Measurements from ENCODE around the gene OR51A7. TPM values are rescaled to one million over a fixed set of nuclear protein-coding genes. Genes with fewer than 3 reads are reported as not detected.

OR51A7 gene
- total and polyA plus RNA-seq, 2 of the 8 experiments (the other 6 are each of a cell fraction or from before 2014, with no cell fraction given) = not detected

GRCh38 chr11:4863876-4864275 lies 39.7 kb upstream of the OR51A7 start (continued):
- no peak for TF ChIP-seq CHD7 (IDR thresholded peaks at IDR 0.05; ENCODE audit: insufficient replicate concordance, low read length)
- no peak for TF ChIP-seq SIRT6 (IDR thresholded peaks at IDR 0.05; ENCODE audit: low read length)
- no peak for TF ChIP-seq CEBPB (IDR thresholded peaks at IDR 0.05; ENCODE audit: low read depth, low read length)
- TF ChIP-seq RBBP5 (IDR thresholded peaks at IDR 0.05; ENCODE audit: borderline replicate concordance, low read depth, low read length) = no peak
- TF ChIP-seq POLR2AphosphoS5 (IDR thresholded peaks at IDR 0.05; ENCODE audit: low read depth, low read length) = no peak
- no peak for TF ChIP-seq GTF2F1 (IDR thresholded peaks at IDR 0.05; ENCODE audit: borderline replicate concordance, low read depth, low read length)
- TF ChIP-seq ZNF274 (IDR thresholded peaks at IDR 0.05; ENCODE audit: borderline replicate concordance, extremely low read depth, low read length) = no peak
- TF ChIP-seq TBP (IDR thresholded peaks at IDR 0.05; ENCODE audit: low read depth, low read length) = no peak
- TF ChIP-seq RFX5 (IDR thresholded peaks at IDR 0.05; ENCODE audit: borderline replicate concordance, low read depth, low read length) = no peak
- TF ChIP-seq BCL11A (IDR thresholded peaks at IDR 0.05; ENCODE audit: low read depth in 2 of 2, low read length in 2 of 2) = no peak
- no peak for TF ChIP-seq GABPA (IDR thresholded peaks at IDR 0.05; ENCODE audit: borderline replicate concordance, insufficient read depth, low read length)
- TF ChIP-seq KDM1A (IDR thresholded peaks at IDR 0.05; ENCODE audit: borderline replicate concordance, low read length) = no peak
- no peak for TF ChIP-seq SIN3A (conservative IDR thresholded peaks at IDR 0.05 in 1 of 2, IDR thresholded peaks at IDR 0.05 in 1 of 2; ENCODE audit: low read depth in 1 of 2, low read length in 2 of 2)

Data from H1 (cell line).